H9 (cell line): ENCODE results near the gene PIP4K2B. TPM values are rescaled to one million over a fixed set of nuclear protein-coding genes. Genes with fewer than 3 reads are reported as not detected.

Experiments
- DNase-seq: peaks from one replicate; pipeline ENCODE4 v3.0.0-alpha.2; 2017
- H2AFZ ChIP-seq: one replicate; pipeline ENCODE4 v1.6.1; 2013; ENCODE audit warnings: mild to moderate bottlenecking, low read length, control low read depth, moderate library complexity
- H2AK5ac ChIP-seq: 2 replicates; pipeline ENCODE4 v1.6.1; 2013; ENCODE audit warnings: low read length, control low read depth, mixed read lengths; ENCODE audit not compliant: insufficient read length
- H2BK120ac ChIP-seq: one replicate; pipeline ENCODE4 v1.6.1; 2013; ENCODE audit warnings: low read depth, mild to moderate bottlenecking, low read length, control low read depth, inconsistent platforms; ENCODE audit not compliant: poor library complexity, severe bottlenecking
- H2BK12ac ChIP-seq: 2 replicates; pipeline ENCODE4 v1.6.1; 2013; ENCODE audit warnings: low read length, control low read depth, mixed read lengths, low read depth; ENCODE audit not compliant: insufficient read length
- H2BK15ac ChIP-seq: 2 replicates; pipeline ENCODE4 v1.6.1; 2013; ENCODE audit warnings: low read depth, low read length, control low read depth
- H2BK20ac ChIP-seq: one replicate; pipeline ENCODE4 v1.6.1; 2013; ENCODE audit warnings: low read depth, mild to moderate bottlenecking, low read length, control low read depth, inconsistent platforms; ENCODE audit not compliant: poor library complexity, severe bottlenecking
- H2BK5ac ChIP-seq: 2 replicates; pipeline ENCODE4 v1.6.1; 2013; ENCODE audit warnings: low read length, control low read depth, mixed read lengths; ENCODE audit not compliant: insufficient read length
- H3K14ac ChIP-seq: 2 replicates; pipeline ENCODE4 v1.6.1; 2013; ENCODE audit warnings: low read length, control low read depth; ENCODE audit not compliant: insufficient read depth
- H3K18ac ChIP-seq: 2 replicates; pipeline ENCODE4 v1.6.1; 2013; ENCODE audit warnings: low read depth, mild to moderate bottlenecking, mixed read lengths, low read length, control low read depth; ENCODE audit not compliant: insufficient read length
- H3K23ac ChIP-seq: 2 replicates; pipeline ENCODE4 v1.6.1; 2013; ENCODE audit warnings: low read length, control low read depth, mixed read lengths, low read depth; ENCODE audit not compliant: insufficient read length
- H3K23me2 ChIP-seq: 2 replicates; pipeline ENCODE4 v1.6.1; 2013; ENCODE audit warnings: low read depth, mild to moderate bottlenecking, mixed read lengths, low read length, control low read depth; ENCODE audit not compliant: insufficient read length, poor library complexity, severe bottlenecking
- H3K27ac ChIP-seq: 2 replicates; pipeline ENCODE4 v1.5.1; 2013; ENCODE audit warnings: low read length, control low read depth, mixed read lengths, low read depth; ENCODE audit not compliant: insufficient read length
- H3K27me3 ChIP-seq: 2 replicates; pipeline ENCODE4 v1.6.1; 2013; ENCODE audit warnings: low read length, control low read depth, inconsistent platforms; ENCODE audit not compliant: insufficient read depth
- H3K4ac ChIP-seq: 2 replicates; pipeline ENCODE4 v1.6.1; 2013; ENCODE audit warnings: low read depth, mild to moderate bottlenecking, control low read depth, inconsistent platforms, low read length, moderate library complexity
- H3K4me1 ChIP-seq: 2 replicates; pipeline ENCODE4 v1.6.1; 2013; ENCODE audit warnings: low read length, control low read depth, inconsistent platforms; ENCODE audit not compliant: insufficient read depth
- H3K4me2 ChIP-seq: 2 replicates; pipeline ENCODE4 v1.6.1; 2013; ENCODE audit warnings: low read length, control low read depth, mixed read lengths; ENCODE audit not compliant: insufficient read length, insufficient read depth
- H3K56ac ChIP-seq: 2 replicates; pipeline ENCODE4 v1.6.1; 2013; ENCODE audit warnings: low read depth, mild to moderate bottlenecking, mixed read lengths, low read length, control low read depth; ENCODE audit not compliant: insufficient read length
- H3K79me1 ChIP-seq: 2 replicates; pipeline ENCODE4 v1.6.1; 2013; ENCODE audit warnings: low read depth, mild to moderate bottlenecking, moderate library complexity, low read length, control low read depth, inconsistent platforms; ENCODE audit not compliant: insufficient read depth, poor library complexity, severe bottlenecking
- H3K79me2 ChIP-seq: 2 replicates; pipeline ENCODE4 v1.6.1; 2013; ENCODE audit warnings: low read length, control low read depth, inconsistent platforms; ENCODE audit not compliant: insufficient read depth
- H3K9ac ChIP-seq: 2 replicates; pipeline ENCODE4 v1.6.1; 2013; ENCODE audit warnings: low read length, control low read depth, mixed read lengths; ENCODE audit not compliant: insufficient read length; ENCODE audit errors: extremely low read depth
- H3K9me3 ChIP-seq: one replicate; pipeline ENCODE4 v1.6.1; 2013; ENCODE audit warnings: low read depth, low read length, inconsistent platforms; ENCODE audit not compliant: control insufficient read depth
- H3T11ph ChIP-seq: one replicate; pipeline ENCODE4 v1.6.1; 2013; ENCODE audit warnings: mild to moderate bottlenecking, low read length, control low read depth, inconsistent platforms
- H4K20me1 ChIP-seq: one replicate; pipeline ENCODE4 v1.6.1; 2013; ENCODE audit not compliant: control insufficient read depth, insufficient read length, insufficient read depth
- H4K5ac ChIP-seq: 2 replicates; pipeline ENCODE4 v1.6.1; 2013; ENCODE audit warnings: low read depth, mild to moderate bottlenecking, mixed read lengths, low read length, control low read depth; ENCODE audit not compliant: insufficient read length
- H4K8ac ChIP-seq: replicated peaks from 2 replicates; pipeline ENCODE4 v1.6.1; 2013; ENCODE audit warnings: low read length, control low read depth, mixed read lengths, low read depth; ENCODE audit not compliant: insufficient read length
- H4K91ac ChIP-seq: 2 replicates; pipeline ENCODE4 v1.6.1; 2013; ENCODE audit warnings: low read depth, mild to moderate bottlenecking, moderate library complexity, mixed read lengths, low read length, control low read depth; ENCODE audit not compliant: insufficient read length
- H3K27ac Mint-ChIP-seq, 3 experiments: 2 replicates in 2 of 3; 3 replicates in 1 of 3; pipeline ENCODE4 v1.8.0; 2020 to 2021; ENCODE audit warnings: mixed read lengths in 3 of 3, mild to moderate bottlenecking in 1 of 3, moderate library complexity in 1 of 3
- H3K27me3 Mint-ChIP-seq: 2 replicates; pipeline ENCODE4 v1.8.0; 2021; ENCODE audit warnings: low read depth, mild to moderate bottlenecking, moderate library complexity, mixed read lengths
- H3K36me3 Mint-ChIP-seq, 3 experiments: 2 replicates in 2 of 3; 3 replicates in 1 of 3; pipeline ENCODE4 v1.8.0; 2020 to 2021; ENCODE audit warnings: low read depth in 3 of 3, mixed read lengths in 3 of 3; ENCODE audit not compliant: insufficient read depth in 1 of 3
- H3K4me1 Mint-ChIP-seq, 2 experiments: 2 replicates each; pipeline ENCODE4 v1.8.0; 2020; ENCODE audit warnings: mixed read lengths in 2 of 2
- H3K4me3 Mint-ChIP-seq, 2 experiments: 2 replicates in 1 of 2; 3 replicates in 1 of 2; pipeline ENCODE4 v1.8.0; 2020 to 2021; ENCODE audit warnings: mild to moderate bottlenecking in 2 of 2, mixed read lengths in 2 of 2, moderate library complexity in 1 of 2
- H3K9me3 Mint-ChIP-seq, 2 experiments: 2 replicates in 1 of 2; 3 replicates in 1 of 2; pipeline ENCODE4 v1.8.0; 2020; ENCODE audit warnings: mild to moderate bottlenecking in 2 of 2, mixed read lengths in 2 of 2, moderate library complexity in 1 of 2
- total RNA-seq: library from RNA; stranded (reverse); gene quantifications from 2 replicates; pipeline ENCODE4 v1.2.1, GENCODE V29; 2021
- TF ChIP-seq, protein P1 (sequence below): fragments of 200-600 bp; sonication (generic); conservative IDR thresholded peaks from 3 replicates; pipeline ENCODE4 v1.8.0; 2021; ENCODE audit warnings: antibody characterized with exemption, mild to moderate bottlenecking

Gene PIP4K2B
- total RNA-seq, 1 experiment from 2014 or later, result 61.9 TPM

- Histone ChIP-seq H2BK120ac (no peak overlapping the region), H3K14ac (no peak overlapping the region), H3K9me3 (no peaks in the 10 kb centered on the region), H2BK12ac (no peak overlapping the region), H3K4ac (no peak overlapping the region), H3K4me2 (no peak overlapping the region), H3K27me3 (no peaks in the 10 kb centered on the region), H3K79me2 (no peaks in the 10 kb centered on the region), H3K18ac (no peak overlapping the region), H3K9ac (no peak overlapping the region), H3K23ac (no peak overlapping the region), H4K5ac (no peak overlapping the region), H2AFZ (no peak overlapping the region), H4K8ac (no peak overlapping the region), H4K91ac (no peak overlapping the region), H3T11ph (no peak overlapping the region), H2AK5ac (no peak overlapping the region), H2BK5ac (no peak overlapping the region), H2BK20ac (no peak overlapping the region), H3K56ac (no peak overlapping the region), H3K4me1 (no peaks in the 10 kb centered on the region), H4K20me1 (no peaks in the 10 kb centered on the region), H3K27ac (no peak overlapping the region), H2BK15ac (no peak overlapping the region), H3K23me2 (no peaks in the 10 kb centered on the region), H3K79me1 (no peaks in the 10 kb centered on the region)
- Mint-ChIP-seq H3K4me3 (no peak overlapping the region), H3K27ac (no peak overlapping the region), H3K4me1 (no peaks in the 10 kb centered on the region), H3K36me3 (peaks cover 52 to 88% (median 74%) of the 10 kb centered on the region in 3 experiments), H3K27me3 (no peaks in the 10 kb centered on the region), H3K9me3 (no peaks in the 10 kb centered on the region)
- TF ChIP-seq, protein P1, sequence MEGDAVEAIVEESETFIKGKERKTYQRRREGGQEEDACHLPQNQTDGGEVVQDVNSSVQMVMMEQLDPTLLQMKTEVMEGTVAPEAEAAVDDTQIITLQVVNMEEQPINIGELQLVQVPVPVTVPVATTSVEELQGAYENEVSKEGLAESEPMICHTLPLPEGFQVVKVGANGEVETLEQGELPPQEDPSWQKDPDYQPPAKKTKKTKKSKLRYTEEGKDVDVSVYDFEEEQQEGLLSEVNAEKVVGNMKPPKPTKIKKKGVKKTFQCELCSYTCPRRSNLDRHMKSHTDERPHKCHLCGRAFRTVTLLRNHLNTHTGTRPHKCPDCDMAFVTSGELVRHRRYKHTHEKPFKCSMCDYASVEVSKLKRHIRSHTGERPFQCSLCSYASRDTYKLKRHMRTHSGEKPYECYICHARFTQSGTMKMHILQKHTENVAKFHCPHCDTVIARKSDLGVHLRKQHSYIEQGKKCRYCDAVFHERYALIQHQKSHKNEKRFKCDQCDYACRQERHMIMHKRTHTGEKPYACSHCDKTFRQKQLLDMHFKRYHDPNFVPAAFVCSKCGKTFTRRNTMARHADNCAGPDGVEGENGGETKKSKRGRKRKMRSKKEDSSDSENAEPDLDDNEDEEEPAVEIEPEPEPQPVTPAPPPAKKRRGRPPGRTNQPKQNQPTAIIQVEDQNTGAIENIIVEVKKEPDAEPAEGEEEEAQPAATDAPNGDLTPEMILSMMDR, result no peak
- DNase-seq, result no peak
These were observed 26.1 kb downstream of the PIP4K2B start for GRCh38 chr17:38773258-38773657.
